HepG2 (cell line): ENCODE results near the gene SLIT1. TPM values are rescaled to one million over a fixed set of nuclear protein-coding genes. Genes with fewer than 3 reads are reported as not detected.

Source experiments
- ATAC-seq: fragments of 200-7000 bp; cut with Tn5 transposase; 3 replicates; pipeline ENCODE4 v1.9.1; 2020; ENCODE audit warnings: mild to moderate bottlenecking, moderate library complexity
- BruUV-seq: library from RNA; stranded (reverse); fragments of 400-500 nt; replicated peaks from 2 replicates; lab custom pipeline; 2021; lab: Mats Ljungman, UMichigan
- CTCF ChIA-PET: fragments of 300-600 bp; formaldehyde crosslinking; extraction: SDS; loops from one replicate; lab custom pipeline; 2021; ENCODE audit warnings: low total read pairs, inconsistent platforms, low intra/inter-chr PET ratio; lab: Yijun Ruan, JAX
- POLR2A ChIA-PET: fragments of 350-600 bp; sonication (Branson Sonifier 250); formaldehyde crosslinking; loops from one replicate; lab custom pipeline; 2020; ENCODE audit warnings: antibody characterized with exemption, inconsistent platforms; lab: Yijun Ruan, JAX
- DNase-seq: peaks from one replicate; pipeline ENCODE4 v3.0.0-alpha.2; 2015; ENCODE audit warnings: low spot score
- FAIRE-seq: peaks from 3 replicates; lab custom pipeline; 2011; peaks lifted over from hg19 to GRCh38; lab: Jason Lieb, UNC
- H2AFZ ChIP-seq: one replicate; pipeline ENCODE4 v1.6.1; 2011; ENCODE audit warnings: low read length, inconsistent platforms
- H3K27ac ChIP-seq: fragments of 300-600 bp; 3 replicates; pipeline ENCODE4 v1.8.0; 2011; ENCODE audit warnings: mixed run types, mild to moderate bottlenecking, mixed read lengths, low read length, inconsistent platforms; ENCODE audit not compliant: insufficient read depth; ENCODE audit errors: extremely low read length
- H3K27me3 ChIP-seq, 2 experiments: fragments of 200-600 bp in 1 of 2; 2 replicates in 1 of 2; 3 replicates in 1 of 2; pipeline versions ENCODE4 v1.6.0 to v1.8.0; 2011; ENCODE audit warnings: low read length in 2 of 2, mild to moderate bottlenecking in 2 of 2, moderate library complexity in 2 of 2, inconsistent platforms in 1 of 2; ENCODE audit not compliant: insufficient read depth in 2 of 2, control insufficient read depth in 1 of 2
- H3K36me3 ChIP-seq, 2 experiments: fragments of 200-600 bp in 1 of 2; replicated peaks in 1 of 2; 2 replicates in 1 of 2; 3 replicates in 1 of 2; pipeline versions ENCODE4 v1.5.1 to v1.8.0; 2011; ENCODE audit warnings: low read length in 2 of 2, inconsistent platforms in 1 of 2; ENCODE audit not compliant: insufficient read depth in 2 of 2, control insufficient read depth in 1 of 2
- H3K4me1 ChIP-seq: 2 replicates; pipeline ENCODE4 v1.5.1; 2012; ENCODE audit warnings: low read length, inconsistent platforms; ENCODE audit not compliant: insufficient read depth
- H3K4me2 ChIP-seq: 2 replicates; pipeline ENCODE4 v1.6.0; 2011; ENCODE audit warnings: low read depth, low read length, inconsistent platforms
- H3K4me3 ChIP-seq, 3 experiments: fragments of 200-600 bp in 1 of 3; sonication (generic), shearing (Covaris generic) in 1 of 3; replicated peaks in 1 of 3; 2 replicates each; pipeline ENCODE4 v1.5.1; 2011 to 2016; ENCODE audit warnings: low read length in 3 of 3, inconsistent platforms in 2 of 3, low read depth in 2 of 3, mild to moderate bottlenecking in 2 of 3, control low read depth in 1 of 3, mixed read lengths in 1 of 3; ENCODE audit not compliant: insufficient read depth in 1 of 3
- H3K79me2 ChIP-seq: one replicate; pipeline ENCODE4 v1.6.1; 2011; ENCODE audit warnings: low read length, inconsistent platforms; ENCODE audit not compliant: insufficient read depth
- H3K9ac ChIP-seq: 2 replicates; pipeline ENCODE4 v1.6.0; 2011; ENCODE audit warnings: mild to moderate bottlenecking, low read depth, low read length, inconsistent platforms; ENCODE audit not compliant: insufficient read depth
- H3K9me3 ChIP-seq: 2 replicates; pipeline ENCODE4 v1.5.1; 2012; ENCODE audit warnings: mild to moderate bottlenecking, low read length
- H4K20me1 ChIP-seq: 2 replicates; pipeline ENCODE4 v1.6.0; 2011; ENCODE audit warnings: inconsistent platforms, mild to moderate bottlenecking, low read length, moderate library complexity; ENCODE audit not compliant: insufficient read depth
- CTCF ChIP-seq: sonication (generic); formaldehyde crosslinking; IDR thresholded peaks from 2 replicates; pipeline ENCODE4 v1.5.0; 2020; ENCODE audit warnings: mild to moderate bottlenecking, missing genetic modification reagents, moderate library complexity
- KDM1A ChIP-seq: IDR thresholded peaks from 2 replicates; pipeline ENCODE4 v1.6.1; 2016; ENCODE audit warnings: missing compliant biosample characterization
- MAFF ChIP-seq: IDR thresholded peaks from 2 replicates; pipeline ENCODE4 v1.6.1; 2011; ENCODE audit warnings: low read depth, low read length, improper control_type of control experiment
- REPIN1 ChIP-seq: sonication (generic); formaldehyde crosslinking; IDR thresholded peaks from 2 replicates; pipeline ENCODE4 v1.8.0; 2022; ENCODE audit warnings: missing genetic modification reagents, low read depth, mild to moderate bottlenecking, borderline replicate concordance
- ZNF280D ChIP-seq: sonication (generic); formaldehyde crosslinking; IDR thresholded peaks from 2 replicates; pipeline ENCODE4 v1.5.1; 2020; ENCODE audit warnings: mild to moderate bottlenecking, missing genetic modification reagents
- ZNF383 ChIP-seq: sonication (generic); formaldehyde crosslinking; IDR thresholded peaks from 2 replicates; pipeline ENCODE4 v1.4.0; 2020; ENCODE audit warnings: missing genetic modification reagents, mild to moderate bottlenecking, borderline replicate concordance
- WGBS: methylation state at CpG from one replicate; pipeline ENCODE4 v1.1.6; 2017; ENCODE audit warnings: low lambda C conversion rate; 5-methylcytosine and 5-hydroxymethylcytosine counted together
- in situ Hi-C: cut with HindIII; loops from 2 replicates; pipeline ENCODE4 v1.10.0; 2017; ENCODE audit warnings: low pct_unique_long_range_greater_than_20kb; ENCODE audit not compliant: extremely low pct_ligation_motif_present
- intact Hi-C: fragments of 100-400 bp; cut with micrococcal nuclease; formaldehyde crosslinking; loops from one replicate; pipeline ENCODE4 v1.10.0; 2022; ENCODE audit not compliant: unreplicated experiment
- polyA plus RNA-seq, 8 experiments: library from polyadenylated mRNA; depleted of rRNA in 3 of 8; stranded (reverse) in 7 of 8; unstranded in 1 of 8; fragments of >200 nt; fragmentation: Illumina TruSeq in 4 of 8; extraction: Trizol in 4 of 8; gene quantifications; 2 replicates each; pipeline versions ENCODE4 v1.2.1 to v1.2.3, GENCODE V29; 2011 to 2016; ENCODE audit warnings: low read depth in 4 of 8, missing spikeins in 1 of 8, mixed read lengths in 1 of 8; ENCODE audit not compliant: insufficient read depth in 1 of 8
- total RNA-seq, 5 experiments: library from RNA; depleted of rRNA; stranded (reverse); fragments of >200 nt; fragmentation: Illumina TruSeq; extraction: Trizol; gene quantifications; 2 replicates each; pipeline ENCODE4 v1.2.3, GENCODE V29; 2016; ENCODE audit warnings: low read depth in 1 of 5

Gene SLIT1
- total and polyA plus RNA-seq, 2 of the 13 experiments (the other 11 are each of a cell fraction or from before 2014, with no cell fraction given) = 0.09 to 0.33 TPM

- TF ChIP-seq ZNF383 (CRISPR knock-in tag) (no peak), CTCF (CRISPR knock-in tag) (peak; percentile 41), MAFF (no peak)
Observed at GRCh38 chr10:97117372-97117771, 68.4 kb downstream of the SLIT1 start (continued).

DNA sequence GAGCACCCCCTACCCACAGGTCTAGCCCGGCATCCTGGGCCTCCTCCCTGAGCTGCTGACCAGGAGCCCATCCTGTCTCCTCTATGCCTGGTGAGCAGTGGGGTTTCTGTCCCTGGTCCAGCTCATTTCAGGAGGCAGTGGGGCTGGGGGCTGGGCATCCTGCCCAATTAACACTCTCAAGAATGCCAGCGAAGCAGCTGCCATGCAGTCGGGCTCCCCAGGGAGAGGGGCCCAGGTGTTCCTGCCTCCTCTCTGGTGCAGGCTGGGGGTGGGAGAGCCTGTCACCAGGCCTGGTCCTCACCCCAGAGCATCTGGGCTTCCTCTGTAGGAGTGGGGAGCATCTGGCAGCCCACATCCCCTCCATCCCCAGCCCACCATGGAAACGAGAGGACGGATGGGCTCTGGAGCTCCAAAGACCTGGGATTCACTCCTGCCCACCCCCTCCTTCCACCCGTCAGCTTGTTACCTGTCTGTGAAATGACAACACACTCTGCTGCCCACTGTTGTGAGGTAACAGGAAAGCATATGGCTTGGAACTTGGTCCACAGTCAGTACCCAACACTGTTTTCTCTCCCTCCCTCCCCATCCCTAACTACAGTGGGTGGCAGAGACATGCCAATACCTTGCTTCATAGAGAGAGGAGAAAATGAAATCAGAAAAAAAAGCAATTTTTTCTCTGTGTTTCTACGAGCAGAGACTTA is 69.1 kb downstream of the SLIT1 start:
- DNase-seq = no peak
- Histone ChIP-seq H3K9me3 (no peaks in the 10 kb centered on the region), H3K4me3 (no peak overlapping the region), H4K20me1 (no peaks in the 10 kb centered on the region), H3K27ac (no peak overlapping the region), H3K9ac (no peak overlapping the region), H3K4me1 (peaks cover 7% of the 10 kb centered on the region; the same call in 1 of the 2 replicates), H3K4me2 (no peak overlapping the region), H3K36me3 (no peaks in the 10 kb centered on the region), H3K79me2 (no peaks in the 10 kb centered on the region), H2AFZ (no peak overlapping the region), H3K27me3 (peaks cover 14 to 74% of the 10 kb centered on the region in 2 experiments; a peak in 4 of 5 replicates)
- no TSS peak for BruUV-seq
- intact Hi-C loops (loop anchor here (5.0 kb wide), 1 partner anchor 34 kb away; no protein-coding TSS in a partner anchor), in situ Hi-C loops (no loop called here)
- FAIRE-seq = no peak
- ChIA-PET CTCF (no interaction called here), POLR2A (no interaction called here)
- WGBS = 1% methylated on average over 3 of the region's 7 CpGs
- TF ChIP-seq REPIN1 (CRISPR knock-in tag) (no peak), ZNF280D (CRISPR knock-in tag) (no peak), KDM1A (CRISPR knock-in tag) (no peak)
- ATAC-seq = no peak
